DMS53 treated with DMSO at 0.1 percent for 48 hours (cell line): ENCODE measurements around the gene SH2D2A.

Experiments used
- DNase-seq: peaks from one replicate; lab custom pipeline; 2025; ENCODE audit not compliant: unreplicated experiment; lab: John Stamatoyannopoulos, UW

SH2D2A gene

GRCh38 chr1:156805766-156806511 is 10.7 kb downstream of the SH2D2A start:
- DNase-seq, result no peak

- no peak for DNase-seq
Measured at GRCh38 chr1:156804572-156805243, 11.9 kb downstream of the SH2D2A start.

DNA sequence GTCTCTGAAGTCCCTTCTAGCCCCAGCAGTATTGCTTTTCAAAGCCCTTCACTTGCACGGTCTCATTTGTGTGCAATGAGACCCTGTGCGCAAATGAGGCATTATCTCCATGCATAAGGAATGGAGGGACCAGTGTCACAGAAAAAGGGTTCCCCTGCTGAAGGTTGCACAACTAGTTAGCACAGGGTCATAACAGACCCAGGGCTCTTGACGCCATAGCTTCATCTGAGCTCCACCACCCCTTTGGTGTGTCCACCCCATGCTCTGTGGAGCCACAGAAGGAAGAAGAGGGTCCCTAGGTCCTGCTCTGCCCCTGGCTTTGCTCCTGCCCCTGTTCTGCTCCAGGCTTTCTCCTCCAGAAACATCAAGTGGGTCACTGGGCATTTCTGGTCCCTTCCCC is 12.6 kb downstream of the SH2D2A start:
- no peak for DNase-seq

GRCh38 chr1:156803086-156803851 is 13.4 kb downstream of the SH2D2A start:
- no peak for DNase-seq

GRCh38 chr1:156802421-156802935 is 14.2 kb downstream of the SH2D2A start:
- no peak for DNase-seq

DNA sequence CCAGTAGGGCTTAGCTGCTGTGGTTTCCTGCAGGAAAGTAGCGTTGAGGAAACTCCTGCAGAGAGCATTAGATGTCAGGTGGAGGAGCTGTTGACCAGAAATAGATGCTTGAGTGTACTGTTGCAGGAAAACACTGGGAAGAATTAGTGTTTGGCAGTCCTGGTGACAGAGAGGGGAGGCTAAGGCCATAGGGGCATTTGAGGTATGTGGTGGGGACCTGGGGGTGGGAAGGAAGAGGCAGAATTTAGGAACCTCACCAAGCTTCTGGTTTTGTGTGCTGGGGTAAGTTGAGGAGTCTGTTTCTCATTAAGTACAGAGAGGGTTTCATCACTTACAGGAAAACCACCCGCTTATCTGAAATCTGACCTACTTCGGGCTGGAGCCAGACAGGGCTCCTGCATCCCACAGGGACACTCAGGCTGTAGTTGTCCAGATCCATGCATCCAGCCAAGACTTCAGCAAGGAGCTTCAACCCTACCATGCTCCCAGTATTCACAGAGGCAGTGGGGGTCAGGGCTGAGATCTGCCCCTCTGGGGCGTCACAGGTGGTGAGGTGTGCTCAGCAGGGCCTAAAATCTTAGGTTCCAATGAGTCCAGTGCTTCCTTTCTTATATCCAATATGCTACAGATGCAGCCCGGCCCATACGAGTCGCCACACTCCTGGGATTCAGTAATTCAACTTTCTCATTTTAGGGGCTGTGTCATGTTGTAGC is 15.1 kb downstream of the SH2D2A start:
- no peak for DNase-seq

GRCh38 chr1:156797212-156797871 is 19.3 kb downstream of the SH2D2A start:
- peak; percentile 62 for DNase-seq

DNA sequence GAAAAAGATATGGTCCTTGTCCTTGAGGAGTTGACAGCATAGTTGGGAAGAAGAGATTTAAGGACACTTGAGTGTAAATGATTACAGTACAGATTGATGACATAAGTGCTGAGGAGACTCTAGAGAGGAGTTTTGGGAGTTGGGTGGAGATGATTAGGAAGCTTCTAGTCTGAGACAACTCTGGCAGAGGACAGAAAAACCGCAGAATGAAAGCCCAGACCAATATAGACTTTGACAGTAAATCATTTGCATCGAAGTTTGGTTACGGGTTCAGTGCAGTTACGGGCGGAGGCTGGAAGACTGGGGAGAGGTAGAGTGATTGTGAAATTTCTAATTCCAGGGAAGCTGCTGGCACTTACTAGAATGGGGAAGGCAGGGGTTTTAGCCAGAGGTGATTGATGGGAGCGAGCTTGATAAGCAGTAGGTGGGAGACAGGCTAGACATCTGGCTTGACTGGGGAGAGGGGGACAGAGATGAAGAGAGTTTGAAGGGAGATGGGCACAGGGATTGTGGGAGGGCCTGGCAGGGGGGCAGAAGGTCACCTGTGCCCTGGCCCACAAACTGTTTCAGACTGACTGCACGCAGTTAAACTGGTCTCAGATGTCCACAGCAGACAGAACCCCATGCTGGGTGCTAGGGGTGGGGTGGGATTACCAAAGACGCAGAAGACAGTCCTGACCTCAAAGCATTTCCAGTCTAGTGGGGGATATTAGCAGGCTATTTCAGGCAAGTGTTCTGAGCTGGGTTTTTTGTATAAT is 20.1 kb downstream of the SH2D2A start:
- DNase-seq, result no peak

DNA sequence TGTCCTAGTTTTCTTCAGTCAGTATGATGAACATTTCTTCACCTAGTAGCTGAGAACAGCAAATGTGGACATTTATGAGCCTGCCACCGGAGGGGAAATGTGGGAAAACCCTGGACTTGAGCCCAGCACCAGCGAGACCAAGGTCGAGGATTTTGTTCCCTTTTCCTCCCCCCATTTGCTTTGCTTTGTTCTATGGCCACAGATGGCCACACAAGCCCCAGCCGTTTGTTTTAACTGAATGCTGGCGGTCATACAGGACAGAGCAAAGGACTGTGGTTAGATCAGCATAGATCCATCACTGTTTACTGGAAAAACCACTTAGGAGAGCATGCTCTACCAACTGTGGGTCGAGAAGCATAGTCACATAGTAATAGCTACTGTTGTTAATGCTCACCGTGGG is 20.9 kb downstream of the SH2D2A start:
- no peak for DNase-seq

GRCh38 chr1:156795374-156795733 is 21.3 kb downstream of the SH2D2A start:
- no peak for DNase-seq

GRCh38 chr1:156794506-156795373 is 21.9 kb downstream of the SH2D2A start:
- no peak for DNase-seq

GRCh38 chr1:156789621-156790318 is 26.9 kb downstream of the SH2D2A start:
- DNase-seq, result no peak

DNA sequence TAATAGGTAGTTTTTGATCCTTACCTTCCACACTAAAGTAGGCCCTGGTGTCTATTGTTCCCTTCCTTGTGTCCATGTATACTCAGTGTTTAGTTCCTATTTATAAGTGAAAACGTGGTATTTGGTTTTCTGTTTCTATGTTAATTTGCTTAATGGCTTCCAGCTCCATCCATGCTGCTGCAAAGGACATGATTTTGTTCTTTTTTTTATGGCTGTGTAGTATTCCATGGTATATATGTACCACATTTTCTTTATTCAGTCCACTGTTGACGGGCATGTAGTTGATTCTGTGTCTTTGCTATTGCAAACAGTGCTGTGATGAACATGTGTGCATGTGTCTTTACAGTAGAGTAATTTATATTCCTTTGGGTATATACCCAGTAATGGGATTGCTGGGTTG is 28.5 kb downstream of the SH2D2A start:
- no peak for DNase-seq

- no peak for DNase-seq
Measured at GRCh38 chr1:156786640-156787039, 30.0 kb downstream of the SH2D2A start.

GRCh38 chr1:156785458-156785857 is 31.2 kb downstream of the SH2D2A start:
- no peak for DNase-seq

DNA sequence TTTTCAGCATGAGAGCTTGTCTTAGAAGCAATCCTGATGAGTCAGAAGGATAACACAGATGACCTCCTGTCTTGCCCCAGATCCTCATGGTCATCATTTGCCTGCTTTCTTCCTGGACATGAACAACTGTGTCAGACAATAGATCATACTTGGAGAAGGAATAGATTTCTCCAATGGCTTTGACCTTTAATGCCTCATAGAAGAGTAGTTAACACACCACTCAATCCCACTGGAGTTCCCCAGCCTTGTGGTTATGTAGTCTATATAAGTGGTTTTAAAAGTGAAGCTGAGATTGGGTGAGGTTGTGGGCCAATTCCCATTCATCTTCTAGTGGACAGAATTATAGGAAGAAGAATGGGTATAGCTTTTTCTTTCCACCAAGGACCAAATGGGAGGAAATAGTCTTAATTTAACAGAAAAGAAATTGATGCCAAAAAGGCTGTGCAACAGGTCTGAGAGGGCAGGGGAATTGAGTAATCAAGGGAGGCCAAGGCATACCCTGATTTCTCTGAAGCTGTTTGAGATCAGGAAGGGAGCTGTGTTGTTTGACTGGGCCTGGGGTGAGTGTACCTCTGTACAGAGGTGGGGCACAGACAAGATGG is 35.0 kb downstream of the SH2D2A start:
- DNase-seq, result no peak

GRCh38 chr1:156777573-156777972 is 39.1 kb downstream of the SH2D2A start:
- DNase-seq, result no peak

DNA sequence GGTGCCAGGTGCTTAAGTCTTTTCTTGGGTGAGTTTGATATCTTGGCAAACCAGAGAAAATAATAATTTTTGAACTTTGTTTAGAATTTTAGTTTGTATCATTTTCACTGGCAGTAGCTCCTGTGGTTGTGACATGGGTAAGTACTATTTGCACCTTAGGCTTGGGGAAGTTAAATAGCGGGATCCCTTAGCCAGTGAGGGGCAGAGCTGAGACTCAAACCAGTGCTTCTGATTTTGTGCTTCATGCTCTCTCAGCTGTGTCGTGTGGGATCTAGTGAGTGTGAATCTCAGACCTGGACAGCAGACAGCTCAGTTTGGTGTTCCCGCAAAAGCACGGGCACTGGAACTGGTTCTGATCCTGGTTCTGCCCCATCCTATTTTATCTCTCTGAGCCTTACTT is 39.7 kb downstream of the SH2D2A start:
- DNase-seq, result no peak
